MCF 10A (cell line): ENCODE data around the gene RNF31. TPM values are rescaled to one million over a fixed set of nuclear protein-coding genes. Genes with fewer than 3 reads are reported as not detected.

Source experiments
- BruUV-seq: library from RNA; stranded (reverse); fragments of 400-500 nt; replicated peaks from 2 replicates; lab custom pipeline; 2021; lab: Mats Ljungman, UMichigan
- CTCF ChIA-PET: fragments of 300-600 bp; sonication (Branson Sonifier 250); formaldehyde crosslinking; extraction: SDS; loops from one replicate; lab custom pipeline; 2021; ENCODE audit warnings: antibody characterized with exemption, inconsistent platforms; lab: Yijun Ruan, JAX
- POLR2A ChIA-PET: fragments of 300-600, 350-650 bp; sonication (Branson Sonifier 250); formaldehyde crosslinking; extraction: SDS; loops from one replicate; lab custom pipeline; 2020; ENCODE audit warnings: antibody characterized with exemption, inconsistent platforms; lab: Yijun Ruan, JAX
- DNase-seq: peaks from one replicate; pipeline ENCODE4 v3.0.0-alpha.2; 2018; ENCODE audit not compliant: unreplicated experiment
- H3K27ac Mint-ChIP-seq: one replicate; pipeline ENCODE4 v1.8.0; 2022; ENCODE audit warnings: mild to moderate bottlenecking, low read depth, mixed read lengths; ENCODE audit not compliant: unreplicated experiment
- H3K27me3 Mint-ChIP-seq: one replicate; pipeline ENCODE4 v1.8.0; 2022; ENCODE audit warnings: mixed read lengths; ENCODE audit not compliant: insufficient read depth, unreplicated experiment
- H3K36me3 Mint-ChIP-seq: one replicate; pipeline ENCODE4 v1.8.0; 2022; ENCODE audit warnings: mild to moderate bottlenecking, moderate library complexity, mixed read lengths; ENCODE audit not compliant: insufficient read depth, unreplicated experiment
- H3K4me1 Mint-ChIP-seq: one replicate; pipeline ENCODE4 v1.8.0; 2022; ENCODE audit warnings: mixed read lengths; ENCODE audit not compliant: insufficient read depth, unreplicated experiment
- H3K4me3 Mint-ChIP-seq: one replicate; pipeline ENCODE4 v1.8.0; 2022; ENCODE audit warnings: mild to moderate bottlenecking, moderate library complexity, mixed read lengths; ENCODE audit not compliant: unreplicated experiment
- H3K9me3 Mint-ChIP-seq: one replicate; pipeline ENCODE4 v1.8.0; 2022; ENCODE audit warnings: mixed read lengths; ENCODE audit not compliant: unreplicated experiment
- CTCF ChIP-seq: fragments of 200-600 bp; IDR thresholded peaks from one replicate; pipeline ENCODE4 v1.8.0; 2022; ENCODE audit warnings: antibody characterized with exemption, mild to moderate bottlenecking; ENCODE audit not compliant: unreplicated experiment
- intact Hi-C: fragments of 100-400 bp; cut with micrococcal nuclease; formaldehyde crosslinking; loops from 2 replicates; pipeline ENCODE4 v1.14.1; 2022
- total RNA-seq: library from RNA; stranded (reverse); gene quantifications from 2 replicates; pipeline ENCODE4 v1.2.3, GENCODE V29; 2022

RNF31 gene
- total RNA-seq, 1 experiment from 2014 or later, result 67.4 TPM

GRCh38 chr14:24177041-24177825 lies 29.9 kb downstream of the RNF31 start:
- no peak overlapping the region for H3K27ac Mint-ChIP-seq
- POLR2A ChIA-PET, result no interaction called here
- H3K9me3 Mint-ChIP-seq, result no peaks in the 10 kb centered on the region
- CTCF ChIA-PET, result interaction anchor here (0.7 to 1.8 kb wide), 3 partner anchors 10 to 29 kb away, joined by 3 to 6 read pairs (median 4); no protein-coding TSS in a partner anchor
- no peak overlapping the region for H3K4me3 Mint-ChIP-seq
- intact Hi-C loops, result no loop called here
- no peaks in the 10 kb centered on the region for H3K27me3 Mint-ChIP-seq
- no peak for TF ChIP-seq CTCF
- H3K4me1 Mint-ChIP-seq, result no peaks in the 10 kb centered on the region
- DNase-seq, result no peak
- no TSS peak for BruUV-seq
- peaks cover 47% of the 10 kb centered on the region for H3K36me3 Mint-ChIP-seq

GRCh38 chr14:24177891-24178290 lies 30.6 kb downstream of the RNF31 start:
- Mint-ChIP-seq H3K9me3 (no peaks in the 10 kb centered on the region), H3K27me3 (no peaks in the 10 kb centered on the region), H3K36me3 (peaks cover 44% of the 10 kb centered on the region), H3K4me1 (no peaks in the 10 kb centered on the region), H3K4me3 (no peak overlapping the region), H3K27ac (no peak overlapping the region)
- TF ChIP-seq CTCF, result no peak
- CTCF ChIA-PET, result interaction anchor here (0.9 to 1.8 kb wide), 2 partner anchors 18 to 30 kb away, joined by 4 to 6 read pairs; no protein-coding TSS in a partner anchor
- BruUV-seq, result no TSS peak
- intact Hi-C loops, result no loop called here
- POLR2A ChIA-PET, result no interaction called here
- DNase-seq, result no peak

GRCh38 chr14:24178399-24179178 lies 31.3 kb downstream of the RNF31 start:
- no TSS peak for BruUV-seq
- Mint-ChIP-seq H3K27ac (no peak overlapping the region), H3K9me3 (no peaks in the 10 kb centered on the region), H3K36me3 (peaks cover 48% of the 10 kb centered on the region), H3K27me3 (no peaks in the 10 kb centered on the region), H3K4me3 (no peak overlapping the region), H3K4me1 (no peaks in the 10 kb centered on the region)
- DNase-seq, result no peak
- intact Hi-C loops, result no loop called here
- ChIA-PET POLR2A (interaction anchor here (0.6 to 2.9 kb wide), 3 partner anchors 10 to 24 kb away, joined by 3 to 8 read pairs (median 3); partner anchors contain the start of gene IPO4), CTCF (interaction anchor here (0.9 to 1.8 kb wide), 4 partner anchors 10 to 31 kb away, joined by 3 to 6 read pairs (median 4); no protein-coding TSS in a partner anchor)
- TF ChIP-seq CTCF, result no peak
